NT2/D1 (cell line): Measurements from ENCODE around the gene PRKAG2.

Experiments used
- SUZ12 ChIP-seq: IDR thresholded peaks from 2 replicates; pipeline ENCODE4 v1.6.1; 2011; ENCODE audit not compliant: insufficient read length, insufficient read depth; ENCODE audit errors: extremely low read depth
- YY1 ChIP-seq: IDR thresholded peaks from 2 replicates; pipeline ENCODE4 v1.6.1; 2011; ENCODE audit not compliant: insufficient read length, insufficient read depth
- ZNF274 ChIP-seq: IDR thresholded peaks from 2 replicates; pipeline ENCODE4 v1.6.1; 2011; ENCODE audit warnings: mild to moderate bottlenecking, low read depth, low read length

DNA sequence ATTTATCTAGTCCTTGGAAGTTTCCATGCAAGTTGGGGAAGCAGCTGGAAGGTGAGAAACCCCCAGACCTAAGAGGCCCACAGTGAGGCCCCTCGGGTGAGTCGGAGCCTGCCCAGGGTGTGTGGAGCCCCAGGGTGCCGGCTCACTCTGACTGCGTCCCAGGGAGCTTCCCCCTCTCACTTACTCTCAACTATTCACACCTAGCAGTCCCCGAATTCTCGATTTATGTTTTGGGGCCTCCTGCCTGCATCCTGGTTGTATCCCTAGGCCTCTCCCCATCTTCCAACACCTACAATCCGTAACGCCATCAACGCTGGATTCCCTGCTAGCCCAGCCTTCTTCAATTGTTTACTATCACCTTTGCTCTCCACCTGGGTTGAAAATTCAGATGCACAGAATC is 63.9 kb downstream of the PRKAG2 start:
- TF ChIP-seq ZNF274 (no peak), SUZ12 (no peak), YY1 (no peak)
